H1 (cell line): ENCODE measurements around the gene EFHC1. TPM values are rescaled to one million over a fixed set of nuclear protein-coding genes. Genes with fewer than 3 reads are reported as not detected.

Source experiments
- CTCF ChIA-PET: fragments of 300-600 bp; sonication (Branson Sonifier 250); formaldehyde crosslinking; loops from one replicate; lab custom pipeline; 2021; ENCODE audit not compliant: partially characterized antibody; lab: Charles Lee
- POLR2A ChIA-PET: fragments of 300-600 bp; sonication (Branson Sonifier 250); formaldehyde crosslinking; loops from one replicate; lab custom pipeline; 2021; ENCODE audit warnings: inconsistent platforms; ENCODE audit not compliant: partially characterized antibody; lab: Charles Lee
- DNase-seq, 2 experiments: peaks; one replicate each; pipeline versions ENCODE4 v3.0.0 to v3.0.0-alpha.2; 2010 to 2022; ENCODE audit warnings: low spot score in 2 of 2, low read depth in 1 of 2, mixed read lengths in 1 of 2
- FAIRE-seq: peaks from 2 replicates; lab custom pipeline; 2011; peaks lifted over from hg19 to GRCh38; lab: Jason Lieb, UNC
- H2AFZ ChIP-seq: 2 replicates; pipeline ENCODE4 v1.8.1; 2012; ENCODE audit warnings: low read length, inconsistent platforms
- H2AK5ac ChIP-seq: 2 replicates; pipeline ENCODE4 v1.6.1; 2013; ENCODE audit warnings: low read depth, low read length
- H2BK120ac ChIP-seq: replicated peaks from 2 replicates; pipeline ENCODE3; 2013; ENCODE audit warnings: low read depth, low read length, inconsistent platforms
- H2BK12ac ChIP-seq: 2 replicates; pipeline ENCODE4 v1.6.1; 2013; ENCODE audit warnings: low read depth, low read length
- H2BK15ac ChIP-seq: 2 replicates; pipeline ENCODE4 v1.6.1; 2013; ENCODE audit warnings: low read length
- H2BK20ac ChIP-seq: 2 replicates; pipeline ENCODE4 v1.6.1; 2013; ENCODE audit warnings: low read length
- H2BK5ac ChIP-seq: 2 replicates; pipeline ENCODE4 v1.6.1; 2013; ENCODE audit warnings: low read depth, low read length
- H3K14ac ChIP-seq: 2 replicates; pipeline ENCODE4 v1.6.1; 2013; ENCODE audit warnings: inconsistent platforms; ENCODE audit not compliant: insufficient read length
- H3K18ac ChIP-seq: 2 replicates; pipeline ENCODE4 v1.6.1; 2013; ENCODE audit warnings: low read length; ENCODE audit errors: extremely low read depth
- H3K23ac ChIP-seq: 2 replicates; pipeline ENCODE4 v1.6.1; 2013; ENCODE audit warnings: inconsistent platforms; ENCODE audit not compliant: insufficient read length
- H3K23me2 ChIP-seq: 2 replicates; pipeline ENCODE4 v1.6.1; 2013; ENCODE audit warnings: low read depth, low read length
- H3K27ac ChIP-seq: 2 replicates; pipeline ENCODE4 v1.6.1; 2011; ENCODE audit warnings: low read depth, low read length, inconsistent platforms
- H3K27me3 ChIP-seq, 4 experiments: replicated peaks in 1 of 4; 1 replicate in 1 of 4; 2 replicates in 3 of 4; pipeline versions ENCODE4 v1.6.1 to v1.8.1; 2011 to 2013; ENCODE audit warnings: low read length in 3 of 4, mild to moderate bottlenecking in 3 of 4, inconsistent platforms in 2 of 4, mixed read lengths in 2 of 4, moderate library complexity in 1 of 4; ENCODE audit not compliant: control insufficient read depth in 3 of 4, insufficient read depth in 3 of 4; ENCODE audit errors: extremely low read depth in 1 of 4
- H3K36me3 ChIP-seq, 4 experiments: 2 replicates each; pipeline versions ENCODE4 v1.6.1 to v1.8.1; 2011 to 2013; ENCODE audit warnings: mild to moderate bottlenecking in 4 of 4, low read length in 3 of 4, moderate library complexity in 2 of 4, control low read depth in 1 of 4, inconsistent platforms in 1 of 4; ENCODE audit not compliant: insufficient read depth in 4 of 4, control insufficient read depth in 2 of 4
- H3K4ac ChIP-seq: replicated peaks from 2 replicates; pipeline ENCODE3; 2013; ENCODE audit warnings: low read length, low read depth, mixed read lengths, inconsistent platforms; ENCODE audit not compliant: insufficient read length
- H3K4me1 ChIP-seq, 4 experiments: replicated peaks in 1 of 4; 1 replicate in 1 of 4; 2 replicates in 3 of 4; pipeline versions ENCODE4 v1.6.1 to v1.8.1; 2011 to 2013; ENCODE audit warnings: low read length in 3 of 4, inconsistent platforms in 2 of 4, mixed read lengths in 1 of 4; ENCODE audit not compliant: insufficient read depth in 4 of 4, control insufficient read depth in 3 of 4
- H3K4me2 ChIP-seq, 2 experiments: 2 replicates each; pipeline versions ENCODE4 v1.6.1 to v1.8.1; 2011 to 2013; ENCODE audit warnings: low read depth in 2 of 2, low read length in 2 of 2, control low read depth in 1 of 2, inconsistent platforms in 1 of 2, mild to moderate bottlenecking in 1 of 2; ENCODE audit not compliant: insufficient read depth in 1 of 2
- H3K4me3 ChIP-seq, 4 experiments: fragments of 200-600, 300-600 bp in 1 of 4; sonication (generic), shearing (Covaris generic), sonication (Bioruptor Twin) in 1 of 4; 2 replicates each; pipeline versions ENCODE4 v1.5.1 to v1.8.1; 2011 to 2016; ENCODE audit warnings: low read length in 4 of 4, low read depth in 3 of 4, control low read depth in 2 of 4, inconsistent platforms in 2 of 4, mild to moderate bottlenecking in 2 of 4, mixed read lengths in 1 of 4, moderate library complexity in 1 of 4; ENCODE audit not compliant: insufficient read depth in 2 of 4; ENCODE audit errors: extremely low read depth in 1 of 4
- H3K56ac ChIP-seq: replicated peaks from 2 replicates; pipeline ENCODE3; 2013; ENCODE audit warnings: low read depth, mild to moderate bottlenecking, mixed read lengths, low read length, inconsistent platforms; ENCODE audit not compliant: insufficient read length
- H3K79me1 ChIP-seq: 2 replicates; pipeline ENCODE4 v1.6.1; 2013; ENCODE audit warnings: low read depth, low read length, control low read depth
- H3K79me2 ChIP-seq, 2 experiments: 2 replicates each; pipeline versions ENCODE4 v1.6.1 to v1.8.1; 2012 to 2013; ENCODE audit warnings: low read length in 2 of 2, mild to moderate bottlenecking in 2 of 2, inconsistent platforms in 1 of 2; ENCODE audit not compliant: insufficient read depth in 2 of 2, control insufficient read depth in 1 of 2
- H3K9ac ChIP-seq, 4 experiments: replicated peaks in 1 of 4; 1 replicate in 1 of 4; 2 replicates in 3 of 4; pipeline versions ENCODE4 v1.6.1 to v1.8.1; 2011 to 2013; ENCODE audit warnings: low read depth in 3 of 4, low read length in 3 of 4, control low read depth in 2 of 4, mild to moderate bottlenecking in 2 of 4, moderate library complexity in 2 of 4, inconsistent platforms in 1 of 4; ENCODE audit errors: extremely low read depth in 1 of 4
- H3K9me3 ChIP-seq, 2 experiments: 2 replicates each; pipeline versions ENCODE4 v1.6.1 to v1.8.1; 2012 to 2013; ENCODE audit warnings: mild to moderate bottlenecking in 2 of 2, moderate library complexity in 2 of 2, control low read depth in 1 of 2, inconsistent platforms in 1 of 2, low read depth in 1 of 2, low read length in 1 of 2, mixed read lengths in 1 of 2; ENCODE audit not compliant: insufficient read depth in 2 of 2
- H4K20me1 ChIP-seq, 2 experiments: replicated peaks in 1 of 2; 2 replicates each; pipeline versions ENCODE3 to v1.8.1; 2011 to 2013; ENCODE audit warnings: inconsistent platforms in 2 of 2, low read length in 2 of 2, mild to moderate bottlenecking in 1 of 2; ENCODE audit not compliant: insufficient read depth in 2 of 2, control insufficient read depth in 1 of 2
- H4K5ac ChIP-seq: 2 replicates; pipeline ENCODE4 v1.6.1; 2013; ENCODE audit warnings: low read length, low read depth, mixed read lengths, inconsistent platforms; ENCODE audit not compliant: insufficient read length
- H4K8ac ChIP-seq: 2 replicates; pipeline ENCODE4 v1.8.0; 2013; ENCODE audit warnings: mild to moderate bottlenecking, moderate library complexity, low read length, inconsistent platforms; ENCODE audit not compliant: insufficient read depth; ENCODE audit errors: extremely low read depth
- H4K91ac ChIP-seq: replicated peaks from 2 replicates; pipeline ENCODE3; 2013; ENCODE audit warnings: low read length, mixed read lengths, inconsistent platforms; ENCODE audit not compliant: insufficient read length
- BCL11A ChIP-seq, 2 experiments: IDR thresholded peaks; one replicate each; pipeline ENCODE4 v1.6.1; 2011; ENCODE audit warnings: low read depth in 2 of 2, low read length in 2 of 2, mild to moderate bottlenecking in 2 of 2
- CBX5 ChIP-seq: fragments of 300-800, 300-1000 bp; sonication (generic); IDR thresholded peaks from 2 replicates; pipeline ENCODE4 v1.7.1; 2016; ENCODE audit warnings: antibody characterized with exemption, low read length, low read depth
- EGR1 ChIP-seq: IDR thresholded peaks from 2 replicates; pipeline ENCODE4 v1.6.1; 2011; ENCODE audit warnings: low read depth, low read length, borderline replicate concordance
- KDM5A ChIP-seq: fragments of 200-600 bp; IDR thresholded peaks from 2 replicates; pipeline ENCODE4 v1.7.1; 2012; ENCODE audit warnings: mild to moderate bottlenecking, low read length, inconsistent platforms, mixed read lengths
- NANOG ChIP-seq: IDR thresholded peaks from 2 replicates; pipeline ENCODE4 v1.6.1; 2011; ENCODE audit warnings: low read length, low read depth, mild to moderate bottlenecking, inconsistent platforms; ENCODE audit not compliant: insufficient read depth, poor library complexity, severe bottlenecking
- POLR2A ChIP-seq, 2 experiments: IDR thresholded peaks; 1 replicate in 1 of 2; 2 replicates in 1 of 2; pipeline ENCODE4 v1.6.1; 2011; ENCODE audit warnings: low read depth in 2 of 2, low read length in 2 of 2, mild to moderate bottlenecking in 2 of 2; ENCODE audit errors: control extremely low read depth in 1 of 2
- RBBP5 ChIP-seq: IDR thresholded peaks from 2 replicates; pipeline ENCODE4 v1.7.1; 2012; ENCODE audit warnings: low read depth, mild to moderate bottlenecking, inconsistent platforms, low read length, moderate library complexity, borderline replicate concordance
- RFX5 ChIP-seq: IDR thresholded peaks from 2 replicates; pipeline ENCODE4 v1.6.1; 2011; ENCODE audit warnings: low read depth, low read length, improper control_type of control experiment, borderline replicate concordance
- TBP ChIP-seq: IDR thresholded peaks from 2 replicates; pipeline ENCODE4 v1.6.1; 2011; ENCODE audit warnings: low read depth, low read length, improper control_type of control experiment
- WGBS, 2 experiments: shearing (Covaris generic) in 1 of 2; methylation state at CpG; one replicate each; pipeline versions ENCODE4 v1.1.6 to v1.1.7; 2013 to 2015; ENCODE audit warnings: low lambda C conversion rate in 2 of 2, mixed read lengths in 2 of 2, inconsistent platforms in 1 of 2, low coverage in 1 of 2, missing lambda C conversion rate in 1 of 2; ENCODE audit not compliant: insufficient replicate concordance in 2 of 2, insufficient coverage in 1 of 2, insufficient read length in 1 of 2; ENCODE audit errors: extremely low coverage in 1 of 2, missing lambda C conversion rate in 1 of 2; 5-methylcytosine and 5-hydroxymethylcytosine counted together
- polyA plus RNA-seq, 7 experiments: library from polyadenylated mRNA; depleted of rRNA in 3 of 7; stranded (reverse) in 5 of 7; unstranded in 2 of 7; fragments of >200 nt in 5 of 7; fragments of 200-250 nt in 2 of 7; gene quantifications; 1 replicate in 5 of 7; 2 replicates in 1 of 7; 4 replicates in 1 of 7; pipeline versions ENCODE4 v1.2.1 to v1.2.3, GENCODE V29; 2011 to 2013; ENCODE audit warnings: missing spikeins in 2 of 7, mixed read lengths in 2 of 7
- total RNA-seq: library from RNA; stranded (reverse); fragmentation: NEBNext Ultra II Directional; extraction: Animal tissue kit (Norgen Biotek cat#: 25700); gene quantifications from 2 replicates; pipeline ENCODE4 v1.2.1, GENCODE V29; 2021

Gene EFHC1
- total and polyA plus RNA-seq, 2 of the 8 experiments (the other 6 are each of a cell fraction or from before 2014, with no cell fraction given): 10.5 to 16.4 TPM

GRCh38 chr6:52512199-52512598 is 92.1 kb downstream of the EFHC1 start:
- no peak overlapping the region for H2BK15ac ChIP-seq
- H3K23ac ChIP-seq: no peak overlapping the region
- H3K36me3 ChIP-seq: peaks cover 0 to 19% (median 6%) of the 10 kb centered on the region in 4 experiments; a peak in 5 of 8 replicates
- H3K79me1 ChIP-seq: no peaks in the 10 kb centered on the region
- no peak overlapping the region for H4K8ac ChIP-seq
- H3K27ac ChIP-seq: no peak overlapping the region
- FAIRE-seq: no peak
- H2BK120ac ChIP-seq: no peak overlapping the region
- POLR2A ChIA-PET: no interaction called here
- no peak overlapping the region for H2AFZ ChIP-seq
- no peak overlapping the region for H4K5ac ChIP-seq
- H3K18ac ChIP-seq: no peak overlapping the region
- H3K9ac ChIP-seq: no peak overlapping the region
- H3K23me2 ChIP-seq: no peaks in the 10 kb centered on the region
- H3K9me3 ChIP-seq: no peaks in the 10 kb centered on the region
- CTCF ChIA-PET: interaction anchor here (0.5 to 2.5 kb wide), 5 partner anchors 11 to 97 kb away, joined by 3 to 7 read pairs (median 4); no protein-coding TSS in a partner anchor
- H4K20me1 ChIP-seq: no peaks in the 10 kb centered on the region
- no peak overlapping the region for H2BK12ac ChIP-seq
- peaks cover 0 to 3% of the 10 kb centered on the region in 2 experiments; a peak in 2 of 4 replicates for H3K79me2 ChIP-seq
- H3K14ac ChIP-seq: no peak overlapping the region
- 88% methylated on average over 4 of the region's 4 CpGs; no CpG with 5 or more reads in 1 of the 2 experiments for WGBS, 2 experiments
- no peak overlapping the region for H3K56ac ChIP-seq
- no peak overlapping the region for H2BK20ac ChIP-seq
- H3K4me1 ChIP-seq: peaks cover 0 to 19% (median 3%) of the 10 kb centered on the region in 4 experiments; a peak in 4 of 7 replicates
- no peak overlapping the region for H3K4me2 ChIP-seq
- H3K4me3 ChIP-seq: no peak overlapping the region
- peak overlapping the region; percentile 15 for H3K4ac ChIP-seq
- TF ChIP-seq EGR1 (no peak), POLR2A (IDR thresholded peaks at IDR 0.05; ENCODE audit: control extremely low read depth in 1 of 2, low read depth in 2 of 2, low read length in 2 of 2) (no peak), KDM5A (no peak), NANOG (no peak), RBBP5 (no peak), TBP (no peak), CBX5 (no peak), BCL11A (IDR thresholded peaks at IDR 0.05; ENCODE audit: low read depth in 2 of 2, low read length in 2 of 2) (no peak), RFX5 (no peak)
- DNase-seq: no peak
- H3K27me3 ChIP-seq: no peaks in the 10 kb centered on the region
- H4K91ac ChIP-seq: no peak overlapping the region
- H2BK5ac ChIP-seq: no peak overlapping the region
- no peak overlapping the region for H2AK5ac ChIP-seq
